NT2/D1 (cell line): ENCODE results near the gene SLIT3.

Experiments
- DNase-seq: peaks from one replicate; pipeline ENCODE4 v3.0.0-alpha.2; 2011; ENCODE audit warnings: low read depth, low spot score
- H3K27me3 ChIP-seq: 2 replicates; pipeline ENCODE4 v1.6.0; 2011; ENCODE audit warnings: mild to moderate bottlenecking; ENCODE audit not compliant: insufficient read length, insufficient read depth
- H3K36me3 ChIP-seq: 2 replicates; pipeline ENCODE4 v1.6.1; 2011; ENCODE audit warnings: mild to moderate bottlenecking, low read length, mixed read lengths; ENCODE audit not compliant: insufficient read depth, insufficient read length
- H3K4me1 ChIP-seq: 2 replicates; pipeline ENCODE4 v1.5.1; 2011; ENCODE audit not compliant: insufficient read depth, insufficient read length
- H3K4me3 ChIP-seq: 2 replicates; pipeline ENCODE4 v1.5.1; 2011; ENCODE audit warnings: low read depth; ENCODE audit not compliant: insufficient read length
- H3K9ac ChIP-seq: 2 replicates; pipeline ENCODE4 v1.6.0; 2011; ENCODE audit warnings: low read depth; ENCODE audit not compliant: insufficient read length
- H3K9me3 ChIP-seq: 2 replicates; pipeline ENCODE4 v1.5.1; 2011; ENCODE audit warnings: mild to moderate bottlenecking, low read length; ENCODE audit not compliant: insufficient read depth
- SUZ12 ChIP-seq: IDR thresholded peaks from 2 replicates; pipeline ENCODE4 v1.6.1; 2011; ENCODE audit not compliant: insufficient read length, insufficient read depth; ENCODE audit errors: extremely low read depth
- YY1 ChIP-seq: IDR thresholded peaks from 2 replicates; pipeline ENCODE4 v1.6.1; 2011; ENCODE audit not compliant: insufficient read length, insufficient read depth
- ZNF274 ChIP-seq: IDR thresholded peaks from 2 replicates; pipeline ENCODE4 v1.6.1; 2011; ENCODE audit warnings: mild to moderate bottlenecking, low read depth, low read length

Gene SLIT3

GRCh38 chr5:168951769-168952168, 349.2 kb downstream of the SLIT3 start:
- Histone ChIP-seq H3K9me3 (no peaks in the 10 kb centered on the region), H3K36me3 (no peaks in the 10 kb centered on the region), H3K27me3 (no peaks in the 10 kb centered on the region), H3K4me3 (no peak overlapping the region), H3K4me1 (no peaks in the 10 kb centered on the region), H3K9ac (no peak overlapping the region)
- TF ChIP-seq ZNF274 (no peak), SUZ12 (no peak), YY1 (no peak)
- no peak for DNase-seq

GRCh38 chr5:168951356-168951755, 349.6 kb downstream of the SLIT3 start:
- Histone ChIP-seq H3K4me3 (no peak overlapping the region), H3K36me3 (no peaks in the 10 kb centered on the region), H3K9ac (no peak overlapping the region), H3K9me3 (no peaks in the 10 kb centered on the region), H3K27me3 (no peaks in the 10 kb centered on the region), H3K4me1 (no peaks in the 10 kb centered on the region)
- TF ChIP-seq SUZ12 (no peak), YY1 (no peak), ZNF274 (no peak)
- no peak for DNase-seq

GRCh38 chr5:168950241-168950951, 350.5 kb downstream of the SLIT3 start:
- TF ChIP-seq ZNF274 (no peak), YY1 (no peak), SUZ12 (no peak)
- H3K36me3 ChIP-seq = no peaks in the 10 kb centered on the region
- H3K9me3 ChIP-seq = no peaks in the 10 kb centered on the region
- no peaks in the 10 kb centered on the region for H3K27me3 ChIP-seq
- no peak overlapping the region for H3K9ac ChIP-seq
- no peak overlapping the region for H3K4me3 ChIP-seq
- peaks cover 2% of the 10 kb centered on the region for H3K4me1 ChIP-seq
- no peak for DNase-seq

GRCh38 chr5:168948746-168949145, 352.2 kb downstream of the SLIT3 start:
- H3K9me3 ChIP-seq = no peaks in the 10 kb centered on the region
- H3K4me3 ChIP-seq = no peak overlapping the region
- no peaks in the 10 kb centered on the region for H3K36me3 ChIP-seq
- TF ChIP-seq YY1 (no peak), SUZ12 (no peak), ZNF274 (no peak)
- H3K9ac ChIP-seq = no peak overlapping the region
- no peaks in the 10 kb centered on the region for H3K27me3 ChIP-seq
- peaks cover 2% of the 10 kb centered on the region for H3K4me1 ChIP-seq
- no peak for DNase-seq

- Histone ChIP-seq H3K4me3 (no peak overlapping the region), H3K36me3 (no peaks in the 10 kb centered on the region), H3K9me3 (no peaks in the 10 kb centered on the region), H3K27me3 (no peaks in the 10 kb centered on the region), H3K4me1 (peaks cover 2% of the 10 kb centered on the region), H3K9ac (no peak overlapping the region)
- TF ChIP-seq SUZ12 (no peak), ZNF274 (no peak), YY1 (no peak)
- peak; percentile 38 for DNase-seq
These were observed 353.6 kb downstream of the SLIT3 start for GRCh38 chr5:168947212-168947868.

- DNase-seq = no peak
- H3K27me3 ChIP-seq = no peaks in the 10 kb centered on the region
- TF ChIP-seq ZNF274 = no peak
- no peak for TF ChIP-seq YY1
- H3K9ac ChIP-seq = no peak overlapping the region
- H3K4me1 ChIP-seq = peaks cover 2% of the 10 kb centered on the region
- no peaks in the 10 kb centered on the region for H3K36me3 ChIP-seq
- H3K9me3 ChIP-seq = no peaks in the 10 kb centered on the region
- H3K4me3 ChIP-seq = no peak overlapping the region
These were observed 354.6 kb downstream of the SLIT3 start for GRCh38 chr5:168946363-168946762.

GRCh38 chr5:168944004-168944403, 356.9 kb downstream of the SLIT3 start:
- no peak for DNase-seq
- Histone ChIP-seq H3K27me3 (no peaks in the 10 kb centered on the region), H3K36me3 (no peaks in the 10 kb centered on the region), H3K4me1 (peaks cover 2% of the 10 kb centered on the region), H3K9me3 (no peaks in the 10 kb centered on the region), H3K4me3 (no peak overlapping the region), H3K9ac (no peak overlapping the region)
- TF ChIP-seq YY1 (no peak), SUZ12 (no peak), ZNF274 (no peak)
